HepG2 (cell line): ENCODE data around the gene SELENOV. TPM values are rescaled to one million over a fixed set of nuclear protein-coding genes. Genes with fewer than 3 reads are reported as not detected.

Experiments
- CC2D1A ChIP-seq: sonication (generic); formaldehyde crosslinking; IDR thresholded peaks from 2 replicates; pipeline ENCODE4 v1.8.1; 2023; ENCODE audit warnings: mild to moderate bottlenecking, missing genetic modification reagents
- FOXK1 ChIP-seq: sonication (generic); formaldehyde crosslinking; IDR thresholded peaks from 2 replicates; pipeline ENCODE4 v1.4.0; 2020; ENCODE audit warnings: low read depth, missing genetic modification reagents, borderline replicate concordance
- HDAC2 ChIP-seq: sonication (generic); formaldehyde crosslinking; IDR thresholded peaks from 2 replicates; pipeline ENCODE4 v1.4.0; 2020; ENCODE audit warnings: missing genetic modification reagents
- MIXL1 ChIP-seq: IDR thresholded peaks from 2 replicates; pipeline ENCODE4 v1.6.1; 2016
- MTA3 ChIP-seq: sonication (generic); formaldehyde crosslinking; IDR thresholded peaks from 2 replicates; pipeline ENCODE4 v1.4.0; 2020; ENCODE audit warnings: missing genetic modification reagents
- RBFOX2 ChIP-seq: fragments of 200-400 bp; formaldehyde crosslinking; IDR thresholded peaks from 2 replicates; pipeline ENCODE4 v1.6.1; 2017; ENCODE audit warnings: low read depth, mild to moderate bottlenecking, low read length
- RERE ChIP-seq: IDR thresholded peaks from 2 replicates; pipeline ENCODE4 v1.6.1; 2016; ENCODE audit warnings: low read depth, missing genetic modification reagents, missing compliant biosample characterization
- SIN3A ChIP-seq: IDR thresholded peaks from 2 replicates; pipeline ENCODE4 v1.6.1; 2011; ENCODE audit warnings: low read depth, mild to moderate bottlenecking, control low read depth, low read length, borderline replicate concordance
- SOX13 ChIP-seq, 3 experiments: fragments of 450-650 bp in 1 of 3; sonication (generic) in 1 of 3; formaldehyde crosslinking in 1 of 3; IDR thresholded peaks in 2 of 3; conservative IDR thresholded peaks in 1 of 3; 2 replicates each; pipeline versions ENCODE4 v1.5.0 to v1.6.1; 2016 to 2020; ENCODE audit warnings: antibody characterized with exemption in 1 of 3, mild to moderate bottlenecking in 1 of 3, missing compliant biosample characterization in 1 of 3, missing genetic modification reagents in 1 of 3, moderate library complexity in 1 of 3
- SYNCRIP ChIP-seq: fragments of 200-400 bp; formaldehyde crosslinking; IDR thresholded peaks from 2 replicates; pipeline ENCODE4 v1.6.1; 2018; ENCODE audit warnings: mild to moderate bottlenecking, low read depth, low read length; ENCODE audit not compliant: insufficient read depth
- TAF15 ChIP-seq: fragments of 200-400 bp; formaldehyde crosslinking; IDR thresholded peaks from one replicate; pipeline ENCODE4 v1.6.1; 2018; ENCODE audit warnings: mild to moderate bottlenecking, low read depth, low read length; ENCODE audit not compliant: poor library complexity, severe bottlenecking
- THAP8 ChIP-seq: sonication (generic); formaldehyde crosslinking; IDR thresholded peaks from 2 replicates; pipeline ENCODE4 v1.5.1; 2020; ENCODE audit warnings: missing genetic modification reagents, mild to moderate bottlenecking, borderline replicate concordance
- U2AF1 ChIP-seq: fragments of 200-400 bp; formaldehyde crosslinking; optimal IDR thresholded peaks from 2 replicates; pipeline ENCODE3; 2017; ENCODE audit warnings: mild to moderate bottlenecking, low read depth, low read length
- ZC3H13 ChIP-seq: sonication (generic); formaldehyde crosslinking; IDR thresholded peaks from 2 replicates; pipeline ENCODE4 v1.8.1; 2023; ENCODE audit warnings: mild to moderate bottlenecking, missing genetic modification reagents, moderate library complexity
- ZNF101 ChIP-seq: sonication (generic); formaldehyde crosslinking; IDR thresholded peaks from 2 replicates; pipeline ENCODE4 v1.4.0; 2020; ENCODE audit warnings: mild to moderate bottlenecking, low read depth, missing genetic modification reagents, borderline replicate concordance
- ZNF138 ChIP-seq: sonication (generic); formaldehyde crosslinking; IDR thresholded peaks from 2 replicates; pipeline ENCODE4 v1.5.0; 2020; ENCODE audit warnings: mild to moderate bottlenecking, low read depth, missing genetic modification reagents
- ZNF34 ChIP-seq: sonication (generic); formaldehyde crosslinking; IDR thresholded peaks from 2 replicates; pipeline ENCODE4 v1.4.0; 2020; ENCODE audit warnings: mild to moderate bottlenecking, missing genetic modification reagents, borderline replicate concordance
- ZNF569 ChIP-seq: sonication (generic); formaldehyde crosslinking; IDR thresholded peaks from 2 replicates; pipeline ENCODE4 v1.5.0; 2020; ENCODE audit warnings: mild to moderate bottlenecking, missing genetic modification reagents, moderate library complexity, borderline replicate concordance
- polyA plus RNA-seq, 8 experiments: library from polyadenylated mRNA; depleted of rRNA in 3 of 8; stranded (reverse) in 7 of 8; unstranded in 1 of 8; fragments of >200 nt; fragmentation: Illumina TruSeq in 4 of 8; extraction: Trizol in 4 of 8; gene quantifications; 2 replicates each; pipeline versions ENCODE4 v1.2.1 to v1.2.3, GENCODE V29; 2011 to 2016; ENCODE audit warnings: low read depth in 4 of 8, missing spikeins in 1 of 8, mixed read lengths in 1 of 8; ENCODE audit not compliant: insufficient read depth in 1 of 8
- total RNA-seq, 5 experiments: library from RNA; depleted of rRNA; stranded (reverse); fragments of >200 nt; fragmentation: Illumina TruSeq; extraction: Trizol; gene quantifications; 2 replicates each; pipeline ENCODE4 v1.2.3, GENCODE V29; 2016; ENCODE audit warnings: low read depth in 1 of 5
- TF ChIP-seq, protein P1 (sequence below): IDR thresholded peaks from 2 replicates; pipeline ENCODE4 v1.6.1; 2016

The SELENOV gene
- total and polyA plus RNA-seq, 2 of the 13 experiments (the other 11 are each of a cell fraction or from before 2014, with no cell fraction given): not detected

DNA sequence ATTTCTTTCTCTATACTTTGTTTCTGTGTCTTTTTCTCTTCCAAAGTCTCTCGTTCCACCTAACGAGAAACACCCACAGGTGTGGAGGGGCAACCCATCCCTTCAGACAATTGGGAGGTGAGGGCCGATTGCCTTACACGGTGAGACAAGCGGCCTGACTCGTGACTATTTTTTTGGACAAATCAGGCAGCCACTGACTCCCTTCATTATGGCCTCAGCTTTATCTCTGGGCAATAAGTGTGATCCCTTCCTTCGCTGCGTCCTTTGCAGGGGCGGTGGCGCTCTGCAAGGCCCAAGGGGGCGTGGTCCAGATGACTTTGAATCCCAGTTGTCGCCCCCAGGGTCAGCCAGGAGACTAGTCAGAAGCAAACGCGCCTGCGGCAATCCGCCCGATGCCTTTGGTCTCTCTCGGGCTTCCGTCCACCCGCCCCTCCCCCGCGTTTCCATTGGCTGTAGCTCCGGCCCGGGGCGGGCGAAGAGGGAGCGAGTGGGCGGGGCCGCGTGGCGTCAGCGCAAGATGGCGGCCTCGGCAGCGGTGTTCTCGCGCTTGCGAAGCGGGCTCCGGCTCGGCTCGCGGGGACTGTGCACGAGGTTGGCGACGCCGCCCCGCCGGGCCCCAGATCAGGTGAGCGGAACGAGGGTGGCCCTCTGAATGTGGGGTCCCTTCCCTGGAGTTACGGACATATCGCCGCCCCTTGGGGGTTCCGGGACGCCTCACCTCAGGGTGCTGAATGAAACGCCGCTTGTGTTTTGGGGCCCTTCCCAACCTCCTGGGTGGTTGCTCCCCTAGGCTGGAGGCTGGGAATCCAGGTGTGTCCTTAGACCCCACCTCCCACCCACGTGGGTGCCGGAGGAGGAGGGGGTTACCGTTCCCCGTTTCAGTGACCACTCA is 34.4 kb upstream of the SELENOV start, which contains the start of gene TIMM50 (continued):
- no peak for TF ChIP-seq U2AF1
- TF ChIP-seq SYNCRIP: no peak
- 0 out of 2 replicates have a peak, but pooled peaks have one; percentile 52 for TF ChIP-seq MIXL1
- 0 out of 2 replicates have a peak, but pooled peaks have one; percentile 46 for TF ChIP-seq ZNF138
- TF ChIP-seq ZNF569 (CRISPR knock-in tag): no peak
- TF ChIP-seq SIN3A: peak; percentile 67; the same call in 1 of the 2 replicates
- no peak for TF ChIP-seq TAF15
- TF ChIP-seq ZNF101 (CRISPR knock-in tag): no peak
- TF ChIP-seq, protein P1, sequence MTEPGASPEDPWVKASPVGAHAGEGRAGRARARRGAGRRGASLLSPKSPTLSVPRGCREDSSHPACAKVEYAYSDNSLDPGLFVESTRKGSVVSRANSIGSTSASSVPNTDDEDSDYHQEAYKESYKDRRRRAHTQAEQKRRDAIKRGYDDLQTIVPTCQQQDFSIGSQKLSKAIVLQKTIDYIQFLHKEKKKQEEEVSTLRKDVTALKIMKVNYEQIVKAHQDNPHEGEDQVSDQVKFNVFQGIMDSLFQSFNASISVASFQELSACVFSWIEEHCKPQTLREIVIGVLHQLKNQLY (CRISPR knock-in tag): no peak; the same call in 1 of the 2 replicates
- TF ChIP-seq THAP8: no peak
- TF ChIP-seq SOX13 (IDR thresholded peaks at IDR 0.05): no peak
- TF ChIP-seq SOX13 (CRISPR knock-in tag; conservative IDR thresholded peaks at IDR 0.05 in 1 of 2, IDR thresholded peaks at IDR 0.05 in 1 of 2): peak in 1 of 2 experiments; percentile 46; a peak in 2 of 4 replicates
- TF ChIP-seq MTA3 (CRISPR knock-in tag): no peak
- no peak for TF ChIP-seq CC2D1A (CRISPR knock-in tag)
- TF ChIP-seq RBFOX2: peak; percentile 96
- peak; percentile 63 for TF ChIP-seq HDAC2 (CRISPR knock-in tag)
- TF ChIP-seq RERE (CRISPR knock-in tag): no peak
- TF ChIP-seq ZNF34 (CRISPR knock-in tag): no peak
- peak; percentile 75; the same call in 1 of the 2 replicates for TF ChIP-seq FOXK1 (CRISPR knock-in tag)
- TF ChIP-seq ZC3H13 (CRISPR knock-in tag): 0 out of 2 replicates have a peak, but pooled peaks have one; percentile 39
